GM21619 (cell line): Measurements from ENCODE around the gene FOXF1.

Experiments used
- ATAC-seq: cut with Tn5 transposase; IDR thresholded peaks from one replicate; pipeline ENCODE4 v1.9.1; 2021; ENCODE audit not compliant: unreplicated experiment

Gene FOXF1

GRCh38 chr16:86492267-86492960, 17.9 kb upstream of the FOXF1 start:
- no peak for ATAC-seq

GRCh38 chr16:86492961-86493629, 17.2 kb upstream of the FOXF1 start:
- no peak for ATAC-seq

GRCh38 chr16:86494039-86494564, 16.2 kb upstream of the FOXF1 start:
- no peak for ATAC-seq

- ATAC-seq: no peak
Measured at GRCh38 chr16:86494565-86495356, 15.6 kb upstream of the FOXF1 start.

- no peak for ATAC-seq
Measured at GRCh38 chr16:86495357-86495701, 15.0 kb upstream of the FOXF1 start.

- no peak for ATAC-seq
Measured at GRCh38 chr16:86495756-86496261, 14.5 kb upstream of the FOXF1 start.

GRCh38 chr16:86496262-86496928, 13.9 kb upstream of the FOXF1 start:
- no peak for ATAC-seq

GRCh38 chr16:86496929-86497461, 13.3 kb upstream of the FOXF1 start:
- ATAC-seq: no peak

GRCh38 chr16:86497551-86498021, 12.7 kb upstream of the FOXF1 start:
- ATAC-seq: no peak

- ATAC-seq: no peak
Measured at GRCh38 chr16:86498155-86498670, 12.1 kb upstream of the FOXF1 start.

- no peak for ATAC-seq
Measured at GRCh38 chr16:86498671-86499439, 11.5 kb upstream of the FOXF1 start.

- no peak for ATAC-seq
Measured at GRCh38 chr16:86499440-86499786, 10.9 kb upstream of the FOXF1 start.

- ATAC-seq: no peak
Measured at GRCh38 chr16:86499889-86500707, 10.2 kb upstream of the FOXF1 start.

- ATAC-seq: no peak
Measured at GRCh38 chr16:86500708-86501510, 9.4 kb upstream of the FOXF1 start.

GRCh38 chr16:86501989-86502855, 8.1 kb upstream of the FOXF1 start:
- ATAC-seq: no peak

- no peak for ATAC-seq
Measured at GRCh38 chr16:86502856-86503748, 7.2 kb upstream of the FOXF1 start.
